ENCODE results near the gene FRY.

GRCh38 chr13:32017474-32017873, 14.1 kb upstream of the FRY start:
- TF ChIP-seq RAD21 (IDR thresholded peaks at IDR 0.05; ENCODE audit: low read depth) = no peak
- TF ChIP-seq TAF1 (IDR thresholded peaks at IDR 0.05; ENCODE audit: low read depth) = no peak
- no peak for TF ChIP-seq CEBPB (IDR thresholded peaks at IDR 0.05)
- no peak for TF ChIP-seq EP300 (IDR thresholded peaks at IDR 0.05; ENCODE audit: borderline replicate concordance)
- no peak for TF ChIP-seq REST (IDR thresholded peaks at IDR 0.05; ENCODE audit: low read depth)
- TF ChIP-seq YY1 (IDR thresholded peaks at IDR 0.05; ENCODE audit: low read depth) = no peak
- TF ChIP-seq FOXM1 (IDR thresholded peaks at IDR 0.05; ENCODE audit: borderline replicate concordance, low read depth) = no peak
